Measurements from ENCODE around the gene BAIAP2L2.
"Not testable (repeated sequence)": the region's sequence is repeated elsewhere in the genome, so short reads cannot be mapped to it uniquely, and the experiment has no call there.

The BAIAP2L2 gene

DNA sequence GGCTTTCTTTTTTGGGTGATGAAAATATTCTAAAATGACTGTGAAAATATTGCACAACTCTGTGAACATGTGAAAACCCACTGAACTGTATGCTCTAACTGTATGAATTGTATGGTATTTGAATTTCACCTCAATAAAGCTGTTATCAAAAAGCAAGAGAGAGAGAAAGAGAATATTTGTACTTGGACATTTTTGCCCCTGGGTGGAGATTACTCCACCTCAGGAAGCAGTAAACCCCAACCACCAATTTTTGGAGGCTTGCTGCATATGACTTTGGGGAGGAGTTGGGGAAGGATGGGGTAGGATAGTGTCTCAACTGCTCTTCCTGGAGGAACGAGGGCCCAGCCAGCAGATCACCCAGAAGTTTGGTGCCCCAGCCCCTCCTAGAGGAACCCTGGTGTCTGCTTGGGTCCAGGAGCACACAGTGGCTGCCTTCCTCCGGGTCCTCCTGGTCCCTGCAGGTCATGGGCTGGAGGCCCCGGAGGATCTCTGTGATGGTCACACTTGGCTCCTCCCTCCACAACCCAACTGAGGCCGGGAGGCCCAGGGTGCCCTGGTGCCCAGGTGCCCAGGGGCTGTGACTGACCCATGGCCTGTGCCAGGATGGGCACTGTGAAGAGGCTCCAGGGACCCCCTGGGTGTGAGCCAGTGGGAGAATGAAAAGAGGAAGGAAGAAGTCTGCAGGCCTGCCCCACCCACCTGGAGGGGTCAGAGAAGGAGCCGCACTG is 68.6 kb downstream of the BAIAP2L2 start:
- ATAC-seq (ENCODE audit: low read depth) (no peak), DNase-seq (ENCODE audit: low spot score in 2 of 2) (no peak)
- Mint-ChIP-seq H3K4me3 (no peak overlapping the region), H3K36me3 (no peaks in the 10 kb centered on the region), H3K27ac (no peak overlapping the region), H3K4me1 (peaks cover 4% of the 10 kb centered on the region), H3K27me3 (peaks cover 20% of the 10 kb centered on the region), H3K9me3 (no peaks in the 10 kb centered on the region)

DNA sequence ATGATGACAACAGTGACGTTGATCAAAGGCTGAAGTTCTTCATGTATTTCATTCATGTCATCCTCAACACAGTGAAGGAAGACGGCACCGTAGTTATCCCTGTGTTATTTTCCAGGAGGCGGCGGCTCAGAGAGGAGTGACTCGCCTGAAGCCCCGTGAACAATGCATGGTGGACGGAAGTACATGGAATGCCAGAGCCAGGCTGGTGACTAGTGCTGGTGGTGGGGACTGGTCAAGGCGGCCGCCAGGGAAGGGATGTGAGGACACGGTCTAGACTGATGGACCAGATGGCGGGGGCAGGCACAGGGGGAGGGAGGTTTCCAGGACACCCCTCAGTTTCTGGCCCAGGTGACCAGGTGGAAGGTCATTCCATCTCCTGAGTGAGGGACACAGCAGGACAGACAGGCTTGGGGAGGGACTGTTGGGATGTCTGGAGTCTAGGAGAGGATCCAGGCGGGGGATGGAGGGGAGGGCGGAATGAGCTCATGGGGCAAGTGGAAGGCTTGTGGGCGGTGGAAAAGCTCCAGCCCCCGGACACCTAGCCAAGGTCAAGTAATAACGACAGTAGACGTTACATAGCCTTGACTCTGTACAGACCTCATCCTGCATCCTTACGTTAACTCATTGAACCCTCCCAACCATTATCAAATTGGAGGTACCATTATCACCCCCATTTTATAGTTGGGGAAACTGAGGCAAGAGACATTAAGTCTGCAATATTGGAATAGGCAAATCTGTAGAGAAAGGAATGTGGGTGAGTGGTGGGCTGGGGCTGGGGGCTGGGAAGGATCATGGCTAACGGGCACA is 69.3 kb downstream of the BAIAP2L2 start:
- no peak for ATAC-seq (ENCODE audit: low read depth)
- Mint-ChIP-seq H3K36me3 (no peaks in the 10 kb centered on the region), H3K9me3 (no peaks in the 10 kb centered on the region), H3K4me1 (peaks cover 4% of the 10 kb centered on the region), H3K4me3 (no peak overlapping the region), H3K27me3 (peaks cover 23% of the 10 kb centered on the region), H3K27ac (no peak overlapping the region)
- DNase-seq (ENCODE audit: low spot score in 2 of 2), result no peak

DNA sequence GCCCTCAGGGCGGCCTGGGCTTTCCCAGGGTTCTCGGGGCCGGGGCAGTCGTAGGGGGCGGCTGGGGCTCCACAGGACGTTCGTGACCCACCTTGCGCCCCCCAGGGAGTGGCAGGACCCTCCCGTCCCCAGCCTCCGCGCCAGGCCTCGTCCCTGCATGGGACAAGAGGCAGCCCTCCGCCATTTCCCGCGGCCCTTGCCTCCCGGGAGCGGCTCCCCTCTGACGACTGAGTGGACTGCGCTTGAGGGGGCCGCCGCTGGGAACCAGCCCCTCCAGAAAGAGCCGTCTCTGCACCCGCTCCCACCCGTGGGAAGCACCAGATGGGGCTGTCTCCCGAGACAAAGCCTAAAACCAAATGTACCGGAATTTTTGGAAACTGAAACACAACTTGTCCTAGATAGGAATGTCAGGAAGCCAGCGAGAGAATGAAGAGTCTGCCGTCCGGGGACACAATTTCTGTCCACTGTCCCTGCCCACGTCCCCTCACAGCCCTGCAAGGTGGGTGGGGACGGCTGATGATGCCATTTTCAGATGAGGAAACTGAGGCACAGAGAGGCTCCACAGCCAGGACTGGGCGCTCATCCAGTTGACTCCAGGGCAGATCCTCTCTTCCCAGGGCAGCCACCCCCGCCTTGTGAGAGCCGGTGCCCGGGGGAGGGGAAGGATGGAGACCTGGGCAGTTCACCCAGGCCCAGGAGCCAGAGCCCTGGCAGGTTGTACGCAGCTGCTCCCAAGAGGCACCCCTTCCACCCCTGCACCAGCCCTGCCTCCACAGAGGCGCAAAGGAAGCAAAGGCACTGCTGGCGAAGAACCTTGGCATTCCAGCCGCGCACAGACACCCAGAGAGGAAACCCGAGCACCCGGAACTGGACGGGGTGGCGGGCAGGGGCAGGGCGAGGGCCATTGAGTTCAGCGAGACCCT is 71.3 kb downstream of the BAIAP2L2 start:
- Mint-ChIP-seq H3K4me1 (peaks cover 14% of the 10 kb centered on the region), H3K4me3 (no peak overlapping the region), H3K36me3 (no peaks in the 10 kb centered on the region), H3K27me3 (peaks cover 22% of the 10 kb centered on the region), H3K9me3 (no peaks in the 10 kb centered on the region), H3K27ac (no peak overlapping the region)
- DNase-seq (ENCODE audit: low spot score in 2 of 2) (no peak), ATAC-seq (ENCODE audit: low read depth) (no peak)

- H3K27ac Mint-ChIP-seq, result no peak overlapping the region
- peaks cover 14% of the 10 kb centered on the region for H3K4me1 Mint-ChIP-seq
- no peaks in the 10 kb centered on the region for H3K9me3 Mint-ChIP-seq
- H3K4me3 Mint-ChIP-seq, result no peak overlapping the region
- no peaks in the 10 kb centered on the region for H3K36me3 Mint-ChIP-seq
- no peak for DNase-seq (ENCODE audit: low spot score in 2 of 2)
- peaks cover 25% of the 10 kb centered on the region for H3K27me3 Mint-ChIP-seq
- no peak for ATAC-seq (ENCODE audit: low read depth)
Measured at GRCh38 chr22:38038426-38038825, 72.1 kb downstream of the BAIAP2L2 start.

DNA sequence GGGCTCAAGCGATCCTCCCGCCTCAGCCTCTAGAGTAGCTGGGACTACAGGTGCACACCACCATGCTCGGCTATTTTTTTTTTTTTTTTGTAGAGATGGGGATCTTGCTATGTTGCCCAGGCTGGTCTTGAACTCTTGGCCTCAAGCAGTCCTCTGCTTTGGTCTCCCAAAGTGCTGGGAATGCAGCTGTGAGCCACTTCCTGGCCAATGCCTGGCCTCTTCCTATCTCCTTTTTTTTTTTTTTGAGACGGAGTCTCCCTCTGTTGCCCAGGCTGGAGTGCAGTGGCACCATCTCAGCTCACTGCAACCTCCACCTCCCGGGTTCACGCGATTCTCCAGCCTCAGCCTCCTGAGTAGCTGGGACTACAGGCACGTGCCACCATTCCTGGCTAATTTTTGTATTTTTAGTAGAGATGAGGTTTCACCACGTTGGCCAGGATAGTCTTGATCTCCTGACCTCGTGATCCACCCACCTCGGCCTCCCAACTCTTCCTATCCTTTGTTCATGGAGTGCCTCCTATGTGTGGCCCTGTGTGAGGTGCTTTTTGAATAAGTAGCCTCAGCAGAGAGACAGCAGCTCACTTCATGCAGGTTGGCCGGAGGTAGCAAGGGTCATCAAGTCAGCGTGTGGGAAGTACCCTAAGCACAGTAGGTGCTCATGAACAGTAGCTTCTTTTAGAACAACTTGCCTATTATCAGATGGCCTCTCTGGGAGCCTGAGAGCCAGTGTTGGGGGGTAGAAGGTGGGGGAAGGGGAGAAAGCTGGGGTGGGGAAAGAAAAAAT is 72.9 kb downstream of the BAIAP2L2 start:
- H3K27me3 Mint-ChIP-seq, result peaks cover 25% of the 10 kb centered on the region
- peaks cover 14% of the 10 kb centered on the region for H3K4me1 Mint-ChIP-seq
- H3K36me3 Mint-ChIP-seq; H3K9me3 Mint-ChIP-seq; H3K27ac Mint-ChIP-seq; ATAC-seq (ENCODE audit: low read depth); DNase-seq (ENCODE audit: low spot score in 2 of 2); H3K4me3 Mint-ChIP-seq: not testable (repeated sequence)

DNA sequence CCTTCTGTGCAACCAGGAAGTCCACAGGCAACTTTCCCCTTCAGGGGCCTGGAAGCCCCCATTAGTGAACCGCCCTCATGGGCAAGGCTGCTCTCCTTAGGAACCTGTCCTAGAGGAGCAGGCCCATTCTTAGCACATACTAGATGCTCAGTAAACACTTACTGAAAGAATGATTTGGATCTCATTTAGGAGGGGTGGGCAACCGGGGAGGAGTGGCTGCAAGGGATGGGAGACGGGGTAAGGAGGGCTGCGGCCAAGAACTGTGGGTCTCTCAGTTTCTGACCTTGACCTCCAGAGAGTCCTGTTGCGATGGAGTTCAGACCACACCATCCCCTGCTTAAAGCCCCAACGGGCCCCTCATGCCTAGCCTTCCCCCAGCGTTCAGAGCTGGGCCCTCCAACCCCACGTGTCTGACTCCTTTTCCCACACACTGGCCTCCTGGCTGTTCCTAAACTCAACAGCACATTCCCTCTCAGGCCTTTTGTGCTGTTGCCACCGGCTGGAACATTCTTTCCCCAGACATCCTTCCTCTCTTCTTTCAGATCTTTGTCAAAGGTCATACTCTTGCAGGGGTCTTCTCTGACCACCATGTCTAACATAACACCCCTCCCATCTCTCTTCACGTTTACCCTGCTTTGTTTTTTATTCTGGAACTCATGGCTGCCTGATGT is 74.0 kb downstream of the BAIAP2L2 start:
- H3K27ac Mint-ChIP-seq, result no peak overlapping the region
- no peak for DNase-seq (ENCODE audit: low spot score in 2 of 2)
- H3K27me3 Mint-ChIP-seq, result peaks cover 20% of the 10 kb centered on the region
- no peak for ATAC-seq (ENCODE audit: low read depth)
- H3K9me3 Mint-ChIP-seq, result no peaks in the 10 kb centered on the region
- H3K4me1 Mint-ChIP-seq, result peaks cover 9% of the 10 kb centered on the region
- no peaks in the 10 kb centered on the region for H3K36me3 Mint-ChIP-seq
- no peak overlapping the region for H3K4me3 Mint-ChIP-seq

DNA sequence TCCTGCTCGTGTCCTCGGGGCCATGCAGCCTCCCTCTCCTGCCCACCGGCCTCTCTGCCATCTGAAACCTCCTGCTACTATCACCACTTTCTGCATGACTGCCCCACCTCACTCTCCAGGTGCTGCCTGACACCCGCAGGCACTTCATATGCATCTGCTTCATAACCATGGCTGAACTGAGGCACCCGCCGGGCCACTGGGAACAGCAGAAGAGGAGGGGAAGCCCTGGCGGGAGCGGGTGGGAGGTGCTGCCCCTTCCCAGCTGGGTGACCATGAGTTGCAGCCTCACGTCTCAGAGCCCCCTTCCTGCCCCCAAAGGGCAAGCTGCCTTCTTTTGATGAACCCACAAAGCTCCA is 75.0 kb downstream of the BAIAP2L2 start:
- Mint-ChIP-seq H3K27ac (no peak overlapping the region), H3K27me3 (peaks cover 15% of the 10 kb centered on the region)

More for the DNA sequence above, 75.0 kb downstream of the BAIAP2L2 start:
- DNase-seq (ENCODE audit: low spot score in 2 of 2), result no peak
- Mint-ChIP-seq H3K4me3 (no peak overlapping the region), H3K4me1 (peaks cover 9% of the 10 kb centered on the region), H3K9me3 (no peaks in the 10 kb centered on the region), H3K36me3 (no peaks in the 10 kb centered on the region)
- ATAC-seq (ENCODE audit: low read depth), result no peak

All from memory B cell (primary cell).